Ecto neural progenitor cell (in vitro differentiated cells): ENCODE results near the gene TOMT.

Experiments used
- DNase-seq: peaks from one replicate; pipeline ENCODE4 v3.0.0-alpha.2; 2018; ENCODE audit warnings: low spot score

The TOMT gene

GRCh38 chr11:72105888-72106287 is at the start of gene TOMT:
Gene TOMT, plus strand, starts transcription at chr11:72105924. Its CDS starts 28 bp downstream, at chr11:72105952.
- no peak for DNase-seq

GRCh38 chr11:72058416-72059034 is 47.2 kb upstream of the TOMT start:
- DNase-seq = no peak

GRCh38 chr11:72061739-72062396 is 43.9 kb upstream of the TOMT start:
- no peak for DNase-seq

DNA sequence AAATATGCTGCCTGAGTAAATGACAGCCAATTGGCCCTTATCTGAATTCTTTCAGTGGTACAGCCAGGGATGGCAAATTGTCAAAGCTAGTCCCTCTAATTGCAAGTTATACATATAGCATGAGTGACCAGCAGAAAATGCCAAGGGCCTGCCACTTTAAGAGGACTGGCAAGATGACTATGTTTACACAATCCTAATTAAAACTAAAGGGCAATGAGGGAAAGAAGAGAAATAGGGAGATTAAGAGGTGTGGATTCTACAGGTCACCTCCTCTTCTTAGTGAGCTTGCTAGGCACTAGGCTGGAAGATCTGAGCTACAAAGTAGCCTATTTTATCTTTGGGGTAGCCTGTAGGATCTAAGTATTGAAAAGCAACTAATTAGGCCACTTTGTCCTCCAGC is 38.9 kb upstream of the TOMT start:
- DNase-seq = no peak

DNA sequence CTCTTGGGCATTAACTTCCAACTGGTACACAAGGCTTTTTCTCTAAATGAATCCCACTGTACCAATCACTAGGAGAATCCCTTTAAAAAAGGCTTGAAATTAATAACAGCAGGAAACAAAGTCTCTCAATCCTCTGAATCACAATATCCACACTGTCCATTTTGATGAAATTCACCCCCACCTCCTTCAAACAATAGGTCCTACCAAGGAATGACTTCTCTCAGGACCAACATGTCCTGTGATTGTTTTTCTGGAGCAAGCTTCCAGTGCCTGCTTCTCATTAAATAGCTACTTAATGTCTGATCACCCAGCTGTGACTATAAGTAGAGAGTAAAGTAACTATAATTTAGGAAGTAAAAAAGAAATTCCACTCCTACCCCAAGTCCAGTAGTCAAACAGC is 38.5 kb upstream of the TOMT start:
- no peak for DNase-seq

DNA sequence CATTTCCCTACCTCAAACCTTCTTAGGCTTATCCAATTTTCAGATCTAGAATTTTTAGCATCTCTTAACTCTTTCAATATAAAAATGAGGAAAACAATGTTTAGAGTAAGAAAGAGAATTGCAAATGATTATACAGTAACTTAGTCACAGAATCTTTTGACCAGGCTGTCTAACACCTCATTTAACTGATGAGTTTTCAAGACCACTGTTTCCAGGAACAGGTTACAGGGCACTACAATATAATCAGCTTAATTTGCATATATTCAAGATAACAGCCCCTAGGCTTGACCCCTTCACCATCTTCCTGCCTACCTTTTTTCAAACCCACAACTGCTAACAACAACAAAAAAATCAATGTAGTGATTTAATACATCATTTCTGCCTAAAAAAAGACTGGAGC is 38.0 kb upstream of the TOMT start:
- no peak for DNase-seq

DNA sequence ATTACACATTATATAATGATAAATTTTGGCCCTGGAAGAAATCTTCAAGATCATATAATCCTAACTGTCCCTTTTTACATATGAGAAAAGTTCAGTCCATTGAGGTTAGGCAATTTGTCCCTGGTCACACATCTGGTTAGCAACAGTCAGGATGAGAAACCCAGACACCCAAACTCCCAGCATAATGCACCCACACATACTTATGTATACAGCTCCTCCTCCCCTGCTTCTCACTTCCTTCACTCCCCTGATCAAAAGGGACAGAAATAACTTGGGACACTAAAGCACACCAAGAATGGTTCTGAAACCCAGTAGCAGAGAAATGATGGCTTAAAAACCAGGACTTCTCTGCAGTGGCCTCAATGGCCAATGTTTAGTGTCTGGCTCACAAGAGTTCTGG is 36.5 kb upstream of the TOMT start:
- DNase-seq = no peak

DNA sequence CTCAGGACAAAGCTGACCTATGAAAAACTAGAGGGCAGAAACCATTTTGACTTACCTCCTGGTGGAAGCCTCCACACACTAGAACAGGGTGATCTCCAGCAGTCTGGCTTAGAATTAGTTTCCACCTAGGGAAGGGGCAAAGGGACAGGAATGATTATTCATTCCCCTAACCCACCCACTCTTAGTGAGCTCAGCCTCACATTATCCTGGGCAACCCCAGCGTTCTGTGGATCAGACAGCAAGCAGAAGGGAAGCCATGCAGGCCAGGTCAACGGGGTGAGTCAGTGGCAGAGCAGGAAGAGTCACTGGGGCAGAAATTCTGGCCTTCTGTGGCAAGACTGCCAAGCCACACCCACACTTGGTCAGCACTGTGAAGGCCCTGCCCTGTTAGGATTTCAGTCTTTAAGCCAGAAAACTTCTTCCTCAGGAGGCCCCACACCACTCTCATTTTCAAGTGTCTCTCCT is 35.9 kb upstream of the TOMT start:
- peak; percentile 52 for DNase-seq

- no peak for DNase-seq
These were observed 35.2 kb upstream of the TOMT start for GRCh38 chr11:72070491-72070890.

DNA sequence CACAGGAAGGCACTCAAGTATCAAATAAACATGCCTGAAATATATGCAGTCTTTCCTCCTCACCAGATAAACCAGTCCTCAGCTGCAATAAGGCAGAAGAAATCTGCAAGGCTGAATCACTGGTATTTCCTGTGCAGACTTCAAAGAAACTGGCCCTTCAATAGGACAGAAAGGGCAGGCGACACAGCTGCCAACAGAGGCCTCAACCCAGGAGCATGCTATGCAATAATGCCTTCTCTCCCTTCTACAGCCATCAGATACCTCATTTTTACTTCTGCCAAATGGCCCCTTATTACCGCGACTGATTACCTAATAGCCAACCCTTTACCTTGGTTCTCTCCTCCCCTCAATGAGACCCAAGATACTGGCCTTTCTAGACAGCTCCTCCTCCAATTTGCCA is 33.4 kb upstream of the TOMT start:
- DNase-seq = no peak

GRCh38 chr11:72075109-72075508 is 30.6 kb upstream of the TOMT start:
- no peak for DNase-seq

DNA sequence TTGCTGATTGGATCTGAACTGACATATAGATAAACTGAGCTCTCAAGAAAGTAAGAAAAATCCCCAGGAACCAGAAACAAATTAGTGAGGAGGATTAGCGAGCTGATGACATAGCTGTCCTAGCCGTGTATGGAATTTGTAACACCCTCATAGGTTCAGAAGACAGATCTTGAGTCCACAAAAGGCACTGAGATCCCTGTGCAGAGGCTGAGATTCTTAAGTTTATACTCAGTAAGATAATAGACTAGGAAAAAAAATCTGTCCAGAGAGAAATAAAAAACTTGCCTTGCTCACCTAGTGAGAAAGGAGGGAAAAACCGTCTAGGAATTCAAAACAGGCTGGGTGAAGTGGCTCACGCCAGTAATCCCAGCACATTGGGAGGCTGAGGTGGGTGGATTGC is 30.0 kb upstream of the TOMT start:
- no peak for DNase-seq

- no peak for DNase-seq
These were observed 27.2 kb upstream of the TOMT start for GRCh38 chr11:72078477-72078876.

GRCh38 chr11:72079819-72080325 is 25.9 kb upstream of the TOMT start:
- no peak for DNase-seq

- peak; percentile 99 for DNase-seq
These were observed 25.2 kb upstream of the TOMT start, which contains the start of the genes LRRC51 and NUMA1 for GRCh38 chr11:72080326-72081183. Gene LRRC51, plus strand, starts transcription at chr11:72080850. Its CDS starts 8,234 bp downstream, at chr11:72089084. Gene NUMA1, minus strand, starts transcription at chr11:72080542. Its CDS starts 44,599 bp downstream, at chr11:72035943.

DNA sequence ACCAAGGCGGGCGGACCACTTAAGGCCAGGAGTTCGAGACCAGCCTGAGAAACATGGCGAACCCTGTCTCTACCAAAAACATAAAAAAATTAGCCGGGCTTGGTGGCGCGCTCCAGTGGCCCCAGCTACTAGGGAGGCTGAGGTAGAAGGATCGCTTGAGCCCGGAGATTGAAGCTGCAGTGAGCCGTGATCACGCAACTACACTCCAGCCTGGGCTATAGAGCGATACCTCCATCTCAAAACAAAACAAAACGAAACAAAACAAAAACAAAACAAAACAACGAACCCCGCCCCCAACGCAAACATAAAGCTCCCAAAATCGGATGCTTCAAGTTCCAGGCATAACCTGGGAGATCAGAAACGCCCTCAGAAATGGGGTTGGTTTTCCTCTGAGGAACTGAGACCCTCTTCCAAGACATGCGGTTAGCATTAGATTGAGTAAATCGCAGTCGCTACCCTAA is 24.5 kb upstream of the TOMT start:
- no peak for DNase-seq

- DNase-seq = no peak
These were observed 23.8 kb upstream of the TOMT start for GRCh38 chr11:72081821-72082453.

DNA sequence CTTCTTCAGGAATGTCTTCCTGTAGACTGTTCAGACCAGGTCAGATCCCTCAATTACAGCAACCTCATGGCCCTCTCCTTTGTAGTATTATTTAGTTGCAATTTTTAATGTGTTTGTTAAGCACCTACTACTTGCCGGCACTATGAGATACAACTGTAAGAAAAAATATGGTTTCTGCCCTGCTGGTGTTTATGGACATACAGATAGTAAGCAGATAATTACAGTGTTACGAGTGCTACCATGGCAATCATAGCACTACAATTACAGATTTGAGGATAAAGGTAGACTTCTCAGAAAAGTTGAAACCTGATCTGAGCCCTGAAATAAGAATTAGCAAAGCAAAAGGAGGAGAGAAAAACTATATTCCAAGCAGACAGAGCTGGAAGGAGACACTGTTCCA is 22.3 kb upstream of the TOMT start:
- no peak for DNase-seq

DNA sequence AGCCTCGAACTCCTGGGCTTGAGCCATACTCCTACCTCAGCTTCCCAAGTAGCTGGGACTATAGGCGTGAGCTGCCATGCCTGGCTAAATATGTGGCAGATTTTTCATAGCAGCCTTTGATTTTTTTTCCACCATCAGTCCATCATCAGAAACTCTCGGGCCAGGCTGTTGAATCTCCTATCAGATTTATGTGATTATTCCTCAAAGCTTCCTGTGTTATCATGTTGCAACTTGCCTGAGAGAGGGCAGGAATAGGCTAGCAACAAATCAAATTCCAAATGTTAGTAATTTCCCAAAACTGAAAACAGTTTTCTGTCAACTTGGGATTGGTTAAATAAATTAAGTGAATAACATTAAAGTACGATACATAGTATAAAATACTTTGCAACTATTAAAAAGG is 21.6 kb upstream of the TOMT start:
- DNase-seq = no peak

DNA sequence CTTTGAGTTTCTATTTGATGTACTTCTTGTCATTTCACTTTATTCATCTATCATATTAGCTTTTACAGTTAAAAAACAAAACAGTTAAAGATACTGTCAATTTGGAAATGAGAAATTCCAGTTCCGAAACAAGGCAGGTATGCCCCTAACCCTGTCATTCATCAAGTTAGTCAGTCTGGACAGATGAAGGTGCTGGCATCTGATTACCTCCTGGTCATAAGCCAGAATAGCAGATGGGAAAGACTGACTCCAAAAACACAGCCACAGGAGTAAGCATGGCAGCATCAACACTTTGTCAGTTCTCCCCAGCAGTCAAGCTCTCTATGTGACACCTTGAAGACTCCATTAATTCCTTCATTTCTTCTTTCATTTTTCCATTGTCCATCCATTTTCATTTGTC is 20.8 kb upstream of the TOMT start:
- no peak for DNase-seq

DNA sequence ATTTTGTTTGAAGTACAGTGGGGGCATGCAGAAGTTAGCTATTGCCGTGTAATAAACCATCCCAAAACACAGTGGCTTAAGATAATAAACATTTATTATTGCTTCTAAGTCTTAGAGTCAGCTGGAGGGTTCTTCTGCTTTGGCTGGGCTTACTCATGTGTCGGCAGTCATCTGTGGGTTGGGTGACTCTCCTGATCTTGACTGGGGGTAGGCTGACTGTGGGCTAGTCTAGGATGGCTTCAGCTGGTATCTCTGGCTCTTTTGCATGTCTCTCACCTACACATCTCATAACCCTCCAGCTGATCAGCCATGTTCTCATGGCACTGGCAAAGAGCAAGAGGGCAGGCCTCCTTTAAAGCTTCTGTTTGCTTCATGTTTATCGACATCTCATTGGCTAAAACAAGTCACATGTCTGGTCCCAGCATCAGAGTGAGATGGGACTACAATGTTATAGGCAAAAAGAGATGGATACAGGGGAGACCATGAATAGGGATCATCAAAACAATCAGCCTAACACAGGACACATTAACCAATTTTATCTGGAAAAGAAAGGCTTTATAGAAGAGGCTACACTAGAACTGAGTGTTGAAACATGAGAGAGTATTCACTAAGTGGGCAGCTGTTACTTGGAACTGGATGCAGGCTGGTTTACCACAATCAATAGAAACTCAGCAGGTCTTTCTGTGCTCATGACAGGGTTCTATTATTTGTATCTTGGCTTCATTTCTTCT is 19.9 kb upstream of the TOMT start:
- no peak for DNase-seq
